DMS 273 (cell line): Measurements from ENCODE around the gene TBP.
A peak's percentile ranks its signal among the peaks of the same experiment; 100 is the strongest.
"Not testable (repeated sequence)": the region's sequence is repeated elsewhere in the genome, so short reads cannot be mapped to it uniquely, and the experiment has no call there.

ENCODE experiments used
- DNase-seq: peaks from one replicate; lab custom pipeline; 2025; ENCODE audit not compliant: unreplicated experiment; lab: John Stamatoyannopoulos, UW

Gene TBP

DNA sequence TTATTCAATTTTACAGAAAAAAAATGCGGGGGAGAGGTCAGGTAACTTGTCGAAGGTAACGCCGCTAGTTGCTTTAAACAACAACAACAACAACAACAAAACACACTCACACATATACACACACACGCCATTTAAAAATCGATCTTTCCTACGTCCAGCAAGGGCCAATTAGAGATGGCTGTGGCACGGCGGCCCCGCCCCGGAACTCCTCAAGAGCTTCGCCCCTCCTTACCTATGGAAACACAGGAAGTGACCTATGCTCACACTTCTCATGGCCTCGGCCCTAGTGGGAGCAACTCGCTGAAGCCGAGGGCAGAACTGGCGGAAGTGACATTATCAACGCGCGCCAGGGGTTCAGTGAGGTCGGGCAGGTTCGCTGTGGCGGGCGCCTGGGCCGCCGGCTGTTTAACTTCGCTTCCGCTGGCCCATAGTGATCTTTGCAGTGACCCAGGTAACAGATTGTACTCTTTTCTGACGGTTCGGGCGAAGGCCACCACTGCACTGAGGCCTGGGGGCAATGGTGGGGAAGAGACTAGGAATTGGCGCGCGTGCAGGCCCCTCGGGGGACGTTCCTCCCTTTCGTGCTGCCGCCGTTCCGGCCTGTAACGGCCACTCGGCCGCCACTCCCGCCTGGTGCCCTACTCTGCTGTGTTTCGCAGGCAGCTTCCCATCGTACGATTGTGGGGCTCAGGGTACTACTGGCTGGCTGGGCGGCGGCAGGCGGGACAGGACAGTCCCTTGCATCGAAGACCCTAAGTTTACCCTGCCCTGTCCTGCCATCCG, at the start of gene TBP:
TSS of gene TBP (plus strand) at position 357 of the 783 bp plus-strand sequence. CDS start 2,661 bp downstream, outside the sequence.
- peak; percentile 99 for DNase-seq

DNA sequence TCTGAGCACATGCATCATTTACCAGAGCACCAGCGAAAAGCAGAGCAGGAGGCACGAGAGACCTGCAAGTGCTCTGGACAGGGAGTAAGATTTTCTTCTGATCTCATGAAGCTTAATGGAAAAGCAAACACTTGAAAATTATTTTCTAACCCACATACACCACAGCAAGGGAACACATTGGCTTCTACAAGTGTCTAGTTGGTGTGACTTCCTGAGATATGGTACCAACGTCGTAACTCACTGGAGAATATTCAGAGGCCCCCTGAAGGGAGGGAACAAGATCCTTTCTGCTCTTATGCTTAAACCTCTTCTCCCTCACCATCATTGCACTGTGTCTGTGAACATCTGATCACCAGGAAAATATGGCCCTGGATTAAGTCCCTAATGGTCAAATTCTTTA, 49.7 kb upstream of the TBP start:
- no peak for DNase-seq

- peak; percentile 60 for DNase-seq
Observed at GRCh38 chr6:170505306-170505705, 48.9 kb upstream of the TBP start.

- no peak for DNase-seq
Observed at GRCh38 chr6:170506446-170506845, 47.7 kb upstream of the TBP start.

DNA sequence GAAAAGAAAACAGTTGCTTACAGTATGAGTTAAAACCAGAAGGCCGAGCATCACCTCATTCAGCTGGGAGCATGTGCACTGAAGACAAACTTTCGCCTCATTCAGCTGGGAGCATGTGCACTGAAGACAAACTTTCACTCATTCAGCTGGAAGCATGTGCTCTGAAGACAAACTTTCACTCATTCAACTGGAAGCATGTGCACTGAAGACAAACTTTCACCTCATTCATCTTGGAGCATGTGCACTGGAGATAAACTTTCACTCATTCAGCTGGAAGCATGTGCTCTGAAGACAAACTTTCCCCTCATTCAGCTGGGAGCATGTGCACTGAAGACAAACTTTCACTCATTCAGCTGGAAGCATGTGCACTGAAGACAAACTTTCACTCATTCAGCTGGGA, 46.4 kb upstream of the TBP start:
- not testable (repeated sequence) for DNase-seq

- not testable (repeated sequence) for DNase-seq
Observed at GRCh38 chr6:170508275-170508674, 45.9 kb upstream of the TBP start.

- DNase-seq = not testable (repeated sequence)
Observed at GRCh38 chr6:170508892-170509722, 45.1 kb upstream of the TBP start.

- no peak for DNase-seq
Observed at GRCh38 chr6:170509723-170510018, 44.5 kb upstream of the TBP start.

GRCh38 chr6:170510631-170511030, 43.5 kb upstream of the TBP start:
- DNase-seq = no peak

GRCh38 chr6:170512249-170512648, 41.9 kb upstream of the TBP start:
- no peak for DNase-seq

DNA sequence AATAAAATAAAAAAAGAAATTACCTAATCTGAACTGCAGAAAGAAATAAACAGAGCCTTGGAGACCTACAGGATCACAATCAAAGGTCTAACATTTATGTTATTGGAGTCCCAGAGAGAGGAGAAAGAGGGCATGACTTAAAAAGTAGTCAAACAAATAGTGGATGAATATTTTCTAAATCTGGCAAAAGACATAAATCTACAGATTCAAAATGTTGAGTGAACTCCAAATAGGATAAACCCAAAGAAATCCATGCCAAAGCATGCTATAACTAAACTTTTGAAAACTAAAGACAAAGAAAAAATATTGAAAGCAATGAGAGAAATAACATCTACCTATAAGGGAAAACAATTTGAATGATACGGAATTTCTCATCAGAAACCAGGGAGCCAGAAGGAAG, 39.3 kb upstream of the TBP start:
- no peak for DNase-seq

DNA sequence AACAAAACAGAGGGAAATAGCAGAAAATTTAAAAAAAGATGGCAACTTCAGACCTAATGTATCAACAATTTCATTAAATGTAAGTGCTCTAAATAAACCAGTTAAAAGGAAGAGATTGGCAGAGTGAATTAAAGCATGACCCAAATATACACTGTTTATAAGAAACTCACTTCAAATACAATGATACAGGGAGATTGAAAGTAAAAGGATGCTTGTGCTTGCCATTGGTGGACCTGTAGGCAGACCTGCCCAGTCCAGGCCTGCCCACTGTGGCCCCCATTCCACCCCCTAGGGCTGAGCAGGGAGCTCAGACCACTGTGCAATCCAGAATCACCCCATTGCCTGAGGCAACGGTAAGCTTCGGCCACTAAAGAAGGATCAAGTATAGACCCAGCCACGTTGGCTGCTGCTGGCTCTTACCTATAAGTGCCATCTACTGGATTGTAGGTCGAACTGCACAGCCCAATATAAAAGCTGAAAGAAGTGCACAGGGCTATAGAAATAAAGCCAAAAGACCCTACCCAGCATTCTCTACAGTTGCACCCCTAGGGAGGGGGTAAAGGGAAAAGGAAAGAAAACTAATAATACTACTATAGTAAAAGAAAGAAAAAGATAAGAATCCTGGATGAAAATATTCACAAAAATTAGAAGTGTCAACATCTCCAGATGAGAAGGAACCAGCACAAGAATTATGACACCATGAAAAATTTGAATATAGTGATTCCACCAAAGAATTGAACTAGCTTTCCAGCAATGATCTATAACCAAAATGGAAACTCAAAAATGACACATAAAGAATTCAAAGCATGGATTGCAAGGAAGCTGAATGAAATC, 37.2 kb upstream of the TBP start:
- peak; percentile 85 for DNase-seq

- peak; percentile 73 for DNase-seq
Observed at GRCh38 chr6:170522565-170523183, 31.5 kb upstream of the TBP start.

DNA sequence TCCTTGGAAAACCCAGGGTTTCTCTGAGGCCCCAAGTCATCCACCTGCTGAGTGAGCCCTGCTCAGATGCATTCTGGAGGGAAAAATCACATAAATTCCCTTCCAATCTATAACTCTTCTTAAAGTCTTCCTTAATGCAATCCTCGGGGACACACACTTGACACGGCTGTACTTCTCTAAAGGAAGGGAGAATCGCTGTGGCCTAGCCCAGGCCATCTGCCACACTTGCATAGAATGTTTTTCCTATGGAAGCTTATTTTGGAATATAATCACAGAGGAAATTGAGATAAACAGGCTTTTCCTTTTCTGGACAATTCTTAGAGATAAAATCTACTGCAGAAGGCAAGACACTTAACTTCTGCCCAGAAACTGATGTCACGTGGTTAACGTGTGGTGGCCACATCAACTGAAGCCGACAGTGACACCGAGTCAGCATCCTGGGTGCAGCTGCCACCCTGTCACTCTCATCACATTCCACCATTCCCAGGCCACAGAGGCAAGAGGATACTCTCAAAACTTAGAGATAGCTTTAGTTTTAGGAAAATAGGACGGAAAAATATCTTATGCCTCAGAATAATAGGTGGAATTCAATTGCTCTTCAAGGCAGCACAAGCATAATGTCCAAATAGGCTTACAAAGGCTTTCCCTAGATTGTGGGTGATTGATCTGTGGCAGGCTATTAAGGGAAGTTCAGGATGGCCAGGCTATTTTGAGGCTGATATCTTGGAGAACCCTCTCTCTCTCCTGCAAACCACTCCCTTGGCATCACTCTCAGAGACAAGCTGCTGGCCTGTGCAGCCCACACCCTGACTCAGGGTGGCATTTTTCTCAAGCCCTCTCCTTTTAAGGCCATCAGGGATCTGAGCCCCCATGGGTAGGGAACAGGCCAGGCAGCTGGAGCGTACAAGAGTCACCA, 30.7 kb upstream of the TBP start:
- peak; percentile 21 for DNase-seq

DNA sequence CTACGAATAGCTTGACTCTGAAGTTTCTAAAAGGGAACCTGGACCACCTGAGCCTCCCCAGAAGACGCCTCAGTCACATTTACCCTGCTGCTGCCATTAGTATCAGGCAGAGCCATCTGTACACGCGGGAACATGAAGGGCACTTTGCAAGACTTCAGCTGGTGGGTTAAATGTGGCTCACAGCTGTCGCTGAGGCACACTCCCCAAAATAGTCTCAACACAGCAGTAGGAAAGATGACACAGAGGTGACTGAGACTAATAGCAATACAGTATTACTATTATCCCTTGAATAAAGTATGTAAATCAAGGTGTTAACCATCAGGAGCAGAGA, 30.0 kb upstream of the TBP start:
- peak; percentile 62 for DNase-seq

DNA sequence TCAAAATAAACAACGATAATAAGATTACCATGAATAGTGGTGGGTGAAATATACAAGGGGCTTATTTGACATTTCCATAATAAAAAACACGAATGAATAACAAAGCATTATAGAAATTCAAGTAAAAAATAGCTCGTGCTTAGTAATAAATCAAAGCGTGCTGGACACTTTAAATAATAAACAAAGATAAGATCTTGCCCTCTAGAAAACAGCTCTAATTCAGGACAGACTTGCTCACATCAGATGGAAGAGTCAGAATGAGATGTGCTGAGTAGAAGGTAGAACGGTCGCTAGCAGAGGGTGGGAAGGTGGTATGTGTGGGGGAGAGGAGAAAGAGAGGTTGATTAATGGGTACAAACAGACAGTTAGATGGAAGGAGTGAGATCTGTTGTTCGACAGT, 28.4 kb upstream of the TBP start:
- no peak for DNase-seq

DNA sequence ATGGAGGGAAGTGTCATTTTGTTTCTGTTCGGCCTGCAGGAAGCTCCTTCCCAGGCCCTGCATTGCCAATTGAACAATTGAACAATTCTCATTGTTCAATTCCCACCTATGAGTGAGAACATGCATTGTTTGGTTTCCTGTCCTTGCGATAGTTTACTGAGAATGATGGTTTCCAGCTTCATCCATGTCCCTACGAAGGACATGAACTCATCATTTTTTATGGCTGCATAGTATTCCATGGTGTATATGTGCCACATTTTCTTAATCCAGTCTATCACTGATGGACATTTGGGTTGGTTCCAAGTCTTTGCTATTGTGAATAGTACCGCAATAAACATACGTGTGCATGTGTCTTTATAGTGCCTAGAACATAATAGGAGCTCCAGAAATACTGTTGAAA, 26.2 kb upstream of the TBP start:
- not testable (repeated sequence) for DNase-seq

DNA sequence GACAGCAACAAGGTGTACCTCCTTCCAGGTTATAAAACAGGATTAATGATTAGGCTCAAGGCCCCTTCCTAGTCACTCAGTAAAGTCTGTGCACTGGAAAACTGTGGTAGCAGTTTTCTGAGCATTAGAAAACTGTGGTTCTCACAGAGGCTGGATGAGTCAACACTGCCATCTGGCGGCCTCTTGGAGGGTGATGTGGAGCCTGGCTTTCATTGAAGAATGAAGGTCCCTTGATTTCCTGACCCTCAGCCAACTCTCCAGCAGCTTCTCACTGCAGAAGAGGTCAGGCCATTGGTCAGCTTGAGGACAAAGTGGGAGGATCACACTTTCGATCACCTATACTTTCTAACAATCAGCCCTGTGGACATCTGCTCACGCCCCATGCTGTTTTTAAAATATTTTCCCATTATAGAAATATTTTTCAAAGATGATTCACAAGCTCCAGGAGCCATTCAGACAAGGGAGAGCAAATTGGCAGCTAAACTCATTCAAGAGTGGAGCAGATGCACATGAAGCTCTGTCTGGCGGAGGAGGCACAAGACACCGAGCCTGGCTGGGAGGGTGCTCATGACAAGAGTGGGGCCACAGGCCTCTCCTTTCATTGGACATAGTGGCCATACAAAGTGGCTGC, 24.2 kb upstream of the TBP start:
- DNase-seq = peak; percentile 88

DNA sequence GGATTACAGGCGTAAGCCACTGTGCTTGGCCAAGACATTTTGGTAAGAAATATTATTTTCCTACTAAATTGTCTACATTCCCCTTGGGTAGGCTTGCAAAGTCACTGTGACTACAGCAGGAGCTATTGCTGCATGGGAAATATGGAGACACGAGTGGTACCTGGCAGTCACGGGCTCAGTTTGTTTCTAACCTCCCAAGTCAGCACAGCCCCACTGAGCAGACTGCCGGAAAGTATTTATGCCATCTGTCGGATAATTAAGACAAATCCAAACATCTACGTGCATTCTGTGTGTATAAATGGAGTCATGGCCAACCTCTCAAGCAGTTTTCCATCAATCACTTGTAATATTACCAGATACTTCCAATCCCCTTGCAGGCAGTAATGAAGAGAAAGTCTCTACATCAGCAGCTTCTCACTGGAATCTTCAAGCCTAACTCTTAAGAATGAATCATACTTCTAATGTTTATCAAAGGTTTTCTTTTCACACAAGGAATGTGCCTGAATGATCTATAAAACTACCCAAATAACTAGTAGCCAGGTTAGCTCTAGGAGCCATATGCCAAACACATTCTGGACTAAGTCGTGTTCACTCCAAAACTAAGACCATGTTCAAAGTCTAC, 21.2 kb upstream of the TBP start:
- DNase-seq = peak; percentile 73
